Smooth muscle cell (in vitro differentiated cells): Measurements from ENCODE around the gene MAP7D3. TPM values are rescaled to one million over a fixed set of nuclear protein-coding genes. Genes with fewer than 3 reads are reported as not detected.

Experiments used
- DNase-seq: peaks from one replicate; lab custom pipeline; 2025; ENCODE audit not compliant: unreplicated experiment; lab: John Stamatoyannopoulos, UW
- H2AFZ ChIP-seq: fragments of 200-600 bp; sonication (generic); 2 replicates; pipeline ENCODE4 v1.6.0; 2016; ENCODE audit warnings: antibody characterized with exemption, low read depth, mild to moderate bottlenecking
- H3F3A ChIP-seq: fragments of 200-600 bp; sonication (generic); 2 replicates; pipeline ENCODE4 v1.6.0; 2017; ENCODE audit warnings: antibody characterized with exemption, low read depth
- H3K27ac ChIP-seq: fragments of 200-600 bp; sonication (generic); 2 replicates; pipeline ENCODE4 v1.5.1; 2016; ENCODE audit warnings: low read depth, mild to moderate bottlenecking
- H3K27me3 ChIP-seq: fragments of 200-600 bp; sonication (generic); 2 replicates; pipeline ENCODE4 v1.6.1; 2016; ENCODE audit warnings: low read depth, mild to moderate bottlenecking
- H3K36me3 ChIP-seq: fragments of 200-600 bp; sonication (generic); 2 replicates; pipeline ENCODE4 v1.5.1; 2016; ENCODE audit warnings: low read depth
- H3K4me1 ChIP-seq: fragments of 200-600 bp; sonication (generic); 2 replicates; pipeline ENCODE4 v1.5.1; 2016; ENCODE audit warnings: low read depth
- H3K4me2 ChIP-seq: fragments of 200-600 bp; sonication (generic); 2 replicates; pipeline ENCODE4 v1.6.0; 2016; ENCODE audit warnings: mild to moderate bottlenecking
- H3K4me3 ChIP-seq: fragments of 200-600 bp; sonication (generic); 2 replicates; pipeline ENCODE4 v1.5.1; 2016; ENCODE audit warnings: mild to moderate bottlenecking
- H3K79me2 ChIP-seq: fragments of 200-600 bp; sonication (generic); 2 replicates; pipeline ENCODE4 v1.6.0; 2016; ENCODE audit warnings: low read depth, mild to moderate bottlenecking
- H3K9ac ChIP-seq: fragments of 200-600 bp; sonication (generic); 2 replicates; pipeline ENCODE4 v1.6.0; 2016; ENCODE audit warnings: low read depth
- H3K9me3 ChIP-seq: fragments of 200-600 bp; sonication (generic); replicated peaks from 2 replicates; pipeline ENCODE4 v1.5.1; 2016; ENCODE audit warnings: low read depth
- H4K20me1 ChIP-seq: fragments of 200-600 bp; sonication (generic); 2 replicates; pipeline ENCODE4 v1.6.0; 2016; ENCODE audit warnings: low read depth
- WGBS: methylation state at CpG from one replicate; pipeline ENCODE4 v1.1.7; 2016; ENCODE audit warnings: low lambda C conversion rate; 5-methylcytosine and 5-hydroxymethylcytosine counted together
- polyA plus RNA-seq: library from polyadenylated mRNA; unstranded; fragments of >200 nt; fragmentation: Nextera tagmentation; extraction: Ambion mirVana; gene quantifications from 2 replicates; pipeline ENCODE4 v1.2.1, GENCODE V29; 2016
- total RNA-seq: library from RNA; depleted of rRNA; stranded (reverse); fragments of >200 nt; gene quantifications from 2 replicates; pipeline ENCODE4 v1.2.3, GENCODE V29; 2014
- TF ChIP-seq, protein P1 (sequence below): fragments of 200-600 bp; sonication (generic); IDR thresholded peaks from 2 replicates; pipeline ENCODE4 v1.5.1; 2017; ENCODE audit warnings: borderline replicate concordance, mild to moderate bottlenecking, antibody characterized with exemption; ENCODE audit not compliant: insufficient read depth, poor library complexity, severe bottlenecking

The MAP7D3 gene
- total and polyA plus RNA-seq, 2 experiments from 2014 or later: 8.1 to 9.3 TPM

DNA sequence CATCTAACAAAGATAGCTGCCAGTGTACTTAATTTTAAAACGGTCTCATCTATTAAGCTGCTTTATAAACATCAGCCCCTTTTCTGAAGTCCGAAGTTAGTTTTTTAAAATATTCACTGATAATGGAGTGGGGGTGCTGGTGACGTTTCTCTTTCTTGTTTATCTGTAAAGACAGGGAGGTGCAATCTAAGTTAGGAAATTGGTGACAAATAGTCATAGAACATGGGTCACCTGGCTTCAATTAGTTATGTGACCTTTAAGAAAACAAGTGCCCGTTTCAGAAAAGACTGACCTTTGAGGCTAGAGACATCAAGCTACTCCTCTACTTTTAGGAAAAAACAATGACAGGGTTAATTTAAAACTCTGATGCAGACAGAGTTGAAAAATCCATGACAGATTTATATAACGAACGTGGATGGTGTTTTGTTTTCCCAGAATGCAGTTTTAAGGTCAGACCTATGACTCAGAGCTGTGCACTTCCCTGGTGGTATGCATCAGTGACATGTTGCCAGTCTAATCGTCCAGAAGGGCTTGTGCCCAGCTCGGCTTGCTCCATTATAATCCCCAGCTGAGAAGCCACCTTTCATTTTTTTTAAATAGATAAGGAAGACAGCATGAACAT lies 65.7 kb downstream of the MAP7D3 start:
- H2AFZ ChIP-seq: no peak overlapping the region

DNA sequence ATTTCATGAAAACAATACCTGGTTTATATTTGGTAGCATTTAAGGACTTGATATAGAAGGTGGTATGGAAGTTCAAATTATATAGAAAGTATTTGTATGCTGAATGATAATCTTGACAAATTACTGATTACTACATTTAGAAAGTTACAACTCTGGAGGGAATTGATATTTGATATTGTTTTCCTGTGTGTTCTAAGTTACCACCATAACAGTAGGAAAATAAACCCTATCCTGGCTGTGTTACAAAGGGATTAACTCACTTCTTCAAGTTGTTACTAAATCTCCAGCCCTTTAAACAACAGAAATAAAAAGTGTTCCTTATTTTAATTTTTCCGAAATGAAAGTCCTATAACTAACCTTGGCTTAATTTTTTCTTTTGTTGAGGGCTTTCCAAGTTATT lies 67.3 kb downstream of the MAP7D3 start:
- no peak overlapping the region for H3K9ac ChIP-seq
- H3K4me3 ChIP-seq: no peak overlapping the region
- H4K20me1 ChIP-seq: no peaks in the 10 kb centered on the region
- WGBS: 67% methylated on average over 1 of the region's 1 CpG
- no peaks in the 10 kb centered on the region for H3K4me1 ChIP-seq
- TF ChIP-seq, protein P1, sequence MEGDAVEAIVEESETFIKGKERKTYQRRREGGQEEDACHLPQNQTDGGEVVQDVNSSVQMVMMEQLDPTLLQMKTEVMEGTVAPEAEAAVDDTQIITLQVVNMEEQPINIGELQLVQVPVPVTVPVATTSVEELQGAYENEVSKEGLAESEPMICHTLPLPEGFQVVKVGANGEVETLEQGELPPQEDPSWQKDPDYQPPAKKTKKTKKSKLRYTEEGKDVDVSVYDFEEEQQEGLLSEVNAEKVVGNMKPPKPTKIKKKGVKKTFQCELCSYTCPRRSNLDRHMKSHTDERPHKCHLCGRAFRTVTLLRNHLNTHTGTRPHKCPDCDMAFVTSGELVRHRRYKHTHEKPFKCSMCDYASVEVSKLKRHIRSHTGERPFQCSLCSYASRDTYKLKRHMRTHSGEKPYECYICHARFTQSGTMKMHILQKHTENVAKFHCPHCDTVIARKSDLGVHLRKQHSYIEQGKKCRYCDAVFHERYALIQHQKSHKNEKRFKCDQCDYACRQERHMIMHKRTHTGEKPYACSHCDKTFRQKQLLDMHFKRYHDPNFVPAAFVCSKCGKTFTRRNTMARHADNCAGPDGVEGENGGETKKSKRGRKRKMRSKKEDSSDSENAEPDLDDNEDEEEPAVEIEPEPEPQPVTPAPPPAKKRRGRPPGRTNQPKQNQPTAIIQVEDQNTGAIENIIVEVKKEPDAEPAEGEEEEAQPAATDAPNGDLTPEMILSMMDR: no peak
- no peak overlapping the region for H3K27ac ChIP-seq
- no peak overlapping the region for H3K4me2 ChIP-seq
- H3K79me2 ChIP-seq: no peaks in the 10 kb centered on the region
- no peak for DNase-seq
- H3K9me3 ChIP-seq: no peaks in the 10 kb centered on the region
- H3K36me3 ChIP-seq: no peaks in the 10 kb centered on the region
- H3K27me3 ChIP-seq: no peaks in the 10 kb centered on the region
- H3F3A ChIP-seq: no peaks in the 10 kb centered on the region
- H2AFZ ChIP-seq: no peak overlapping the region

More for the DNA sequence above, 65.7 kb downstream of the MAP7D3 start:
- Histone ChIP-seq H3K4me1 (no peaks in the 10 kb centered on the region), H3K27me3 (no peaks in the 10 kb centered on the region), H3K36me3 (no peaks in the 10 kb centered on the region), H3F3A (no peaks in the 10 kb centered on the region), H3K27ac (peak overlapping the region; percentile 32), H3K79me2 (no peaks in the 10 kb centered on the region), H3K9me3 (no peaks in the 10 kb centered on the region), H3K4me3 (no peak overlapping the region), H3K9ac (no peak overlapping the region), H3K4me2 (peak overlapping the region; percentile 42), H4K20me1 (no peaks in the 10 kb centered on the region)
- 27% methylated on average over 8 of the region's 8 CpGs for WGBS
- DNase-seq: no peak
- TF ChIP-seq, protein P1: no peak

DNA sequence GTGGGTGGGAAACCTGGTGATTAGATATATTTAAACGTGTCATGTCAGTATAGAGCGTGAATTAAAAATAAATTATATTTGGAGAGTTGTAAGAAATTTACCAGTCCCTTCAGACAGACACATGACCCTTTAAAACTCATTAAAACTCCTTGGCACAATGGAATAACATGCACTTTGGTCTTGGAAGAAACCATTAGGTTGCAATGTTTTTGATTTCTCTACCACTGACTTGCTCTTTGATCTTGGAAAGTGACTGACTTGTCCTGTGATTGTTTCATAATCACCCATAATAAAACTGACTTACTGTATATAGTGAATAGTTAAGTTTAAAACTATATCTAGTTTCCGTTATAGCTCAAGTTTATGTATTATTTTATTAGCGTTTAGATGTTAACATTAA lies 68.0 kb downstream of the MAP7D3 start:
- Histone ChIP-seq H2AFZ (no peak overlapping the region), H3K4me2 (no peak overlapping the region), H3K4me3 (no peak overlapping the region), H3F3A (no peaks in the 10 kb centered on the region), H3K9ac (no peak overlapping the region), H3K27ac (no peak overlapping the region), H3K79me2 (no peaks in the 10 kb centered on the region), H3K4me1 (no peaks in the 10 kb centered on the region), H3K9me3 (no peaks in the 10 kb centered on the region), H3K27me3 (no peaks in the 10 kb centered on the region), H3K36me3 (no peaks in the 10 kb centered on the region), H4K20me1 (no peaks in the 10 kb centered on the region)
- WGBS: 77% methylated on average over 4 of the region's 4 CpGs
- TF ChIP-seq, protein P1: no peak
- DNase-seq: no peak

DNA sequence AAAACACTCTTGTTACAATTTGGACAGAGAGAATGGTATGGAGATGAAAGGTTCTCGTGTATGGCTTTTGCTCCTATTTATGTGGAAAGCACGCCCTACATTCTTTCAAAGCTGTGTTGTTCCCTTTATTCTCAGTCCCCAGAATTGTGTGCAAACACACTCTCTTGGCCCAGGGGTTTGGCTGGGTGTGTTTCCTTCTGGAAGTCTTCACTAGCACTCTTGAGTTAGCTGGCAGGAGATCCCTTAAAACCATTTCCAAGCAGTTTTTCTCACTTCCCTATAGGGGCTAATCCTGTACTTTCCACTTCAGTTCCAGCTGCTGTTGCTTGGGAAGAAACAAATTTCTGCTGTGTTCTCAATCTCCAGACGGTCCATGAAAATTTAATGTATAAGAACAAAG lies 68.8 kb downstream of the MAP7D3 start:
- DNase-seq: no peak
- no peaks in the 10 kb centered on the region for H3K27me3 ChIP-seq
- H3K4me3 ChIP-seq: no peak overlapping the region
- WGBS: 50% methylated on average over 3 of the region's 3 CpGs
- no peaks in the 10 kb centered on the region for H3K4me1 ChIP-seq
- no peak overlapping the region for H2AFZ ChIP-seq
- TF ChIP-seq, protein P1: no peak
- H3K9ac ChIP-seq: no peak overlapping the region
- H3F3A ChIP-seq: no peaks in the 10 kb centered on the region
- no peaks in the 10 kb centered on the region for H4K20me1 ChIP-seq
- no peak overlapping the region for H3K4me2 ChIP-seq
- no peak overlapping the region for H3K27ac ChIP-seq
- no peaks in the 10 kb centered on the region for H3K36me3 ChIP-seq
- no peaks in the 10 kb centered on the region for H3K9me3 ChIP-seq
- H3K79me2 ChIP-seq: no peaks in the 10 kb centered on the region
